PC-3 (cell line): ENCODE measurements around the gene MAGEA4. TPM values are rescaled to one million over a fixed set of nuclear protein-coding genes. Genes with fewer than 3 reads are reported as not detected.

ENCODE experiments used
- ATAC-seq: fragments of 200-7000 bp; cut with Tn5 transposase; 2 replicates; pipeline ENCODE4 v1.9.1; 2020; ENCODE audit warnings: mild to moderate bottlenecking, moderate library complexity
- BruUV-seq: library from RNA; stranded (reverse); fragments of 400-500 nt; replicated peaks from 2 replicates; lab custom pipeline; 2021; lab: Mats Ljungman, UMichigan
- CTCF ChIA-PET: fragments of 300-600 bp; sonication (Branson Sonifier 250); formaldehyde crosslinking; loops from one replicate; lab custom pipeline; 2022; ENCODE audit warnings: antibody characterized with exemption; lab: Charles Lee
- POLR2A ChIA-PET: fragments of 300-600 bp; sonication (Branson Sonifier 250); formaldehyde crosslinking; loops from one replicate; lab custom pipeline; 2022; ENCODE audit warnings: antibody characterized with exemption; ENCODE audit not compliant: unreplicated experiment; lab: Charles Lee
- DNase-seq: peaks from one replicate; pipeline ENCODE4 v3.0.0-alpha.2; 2015
- H2AFZ ChIP-seq: fragments of 300-600 bp; sonication (generic); 2 replicates; pipeline ENCODE4 v1.6.0; 2016; ENCODE audit warnings: antibody characterized with exemption, low read length
- H3F3A ChIP-seq: fragments of 300-600 bp; sonication (generic); one replicate; pipeline ENCODE4 v1.6.0; 2017; ENCODE audit warnings: antibody characterized with exemption, low read length, control low read depth, mild to moderate bottlenecking; ENCODE audit not compliant: unreplicated experiment
- H3K27ac ChIP-seq: fragments of 300-600 bp; sonication (generic); 2 replicates; pipeline ENCODE4 v1.5.1; 2016; ENCODE audit warnings: mild to moderate bottlenecking, low read length
- H3K27me3 ChIP-seq: fragments of 300-600 bp; sonication (generic); 2 replicates; pipeline ENCODE4 v1.6.1; 2016; ENCODE audit warnings: low read length, mixed read lengths
- H3K36me3 ChIP-seq: fragments of 300-600 bp; sonication (generic); 2 replicates; pipeline ENCODE4 v1.6.1; 2016; ENCODE audit warnings: low read depth, mixed run types, low read length, mixed read lengths
- H3K4me1 ChIP-seq: fragments of 300-600 bp; sonication (generic); 2 replicates; pipeline ENCODE4 v1.5.1; 2016; ENCODE audit warnings: low read length; ENCODE audit not compliant: insufficient read depth
- H3K4me2 ChIP-seq: fragments of 300-600 bp; sonication (generic); 2 replicates; pipeline ENCODE4 v1.6.0; 2016; ENCODE audit warnings: low read length
- H3K4me3 ChIP-seq: fragments of 300-600 bp; sonication (generic); 2 replicates; pipeline ENCODE4 v1.5.1; 2016; ENCODE audit warnings: mild to moderate bottlenecking, low read length, mixed read lengths
- H3K79me2 ChIP-seq: fragments of 300-600 bp; sonication (generic); 2 replicates; pipeline ENCODE4 v1.6.1; 2017; ENCODE audit warnings: low read length, mixed read lengths
- H3K9ac ChIP-seq: fragments of 300-600 bp; sonication (generic); 2 replicates; pipeline ENCODE4 v1.6.0; 2016; ENCODE audit warnings: mild to moderate bottlenecking, low read length
- H3K9me2 ChIP-seq: fragments of 300-600 bp; sonication (generic); replicated peaks from 2 replicates; pipeline ENCODE4 v1.6.1; 2016; ENCODE audit warnings: mixed run types, low read length, mixed read lengths
- H3K9me3 ChIP-seq: fragments of 300-600 bp; sonication (generic); 2 replicates; pipeline ENCODE4 v1.6.1; 2016; ENCODE audit warnings: low read length, mixed read lengths
- H4K20me1 ChIP-seq: fragments of 300-600 bp; sonication (generic); 2 replicates; pipeline ENCODE4 v1.6.1; 2016; ENCODE audit warnings: low read length, mixed read lengths
- EZH2 ChIP-seq: fragments of 300-600 bp; sonication (generic); IDR thresholded peaks from one replicate; pipeline ENCODE4 v1.6.1; 2017; ENCODE audit warnings: antibody characterized with exemption, mild to moderate bottlenecking, low read length; ENCODE audit not compliant: unreplicated experiment
- EZH2phosphoT487 ChIP-seq: fragments of 300-600 bp; sonication (generic); IDR thresholded peaks from 2 replicates; pipeline ENCODE4 v1.6.1; 2018; ENCODE audit warnings: mild to moderate bottlenecking, antibody characterized with exemption, low read length, borderline replicate concordance
- intact Hi-C: fragments of 100-400 bp; cut with micrococcal nuclease; formaldehyde crosslinking; loops from 2 replicates; pipeline ENCODE4 v1.9.0; 2023
- total RNA-seq: library from RNA; depleted of rRNA; stranded (reverse); fragments of >200 nt; gene quantifications from 2 replicates; pipeline ENCODE4 v1.2.3, GENCODE V29; 2014
- TF ChIP-seq, protein P1 (sequence below): fragments of 300-600 bp; sonication (generic); conservative IDR thresholded peaks from 2 replicates; pipeline ENCODE4 v1.5.1; 2017; ENCODE audit warnings: antibody characterized with exemption, low read depth, mild to moderate bottlenecking, low read length

The MAGEA4 gene
- total RNA-seq, 1 experiment from 2014 or later, result not detected

- DNase-seq (no peak), ATAC-seq (no peak)
- Histone ChIP-seq H3K4me3 (no peak overlapping the region), H3K9me3 (no peaks in the 10 kb centered on the region), H4K20me1 (no peaks in the 10 kb centered on the region), H3F3A (no peaks in the 10 kb centered on the region), H3K9ac (no peak overlapping the region), H3K4me2 (no peak overlapping the region), H3K27me3 (no peaks in the 10 kb centered on the region), H3K36me3 (no peaks in the 10 kb centered on the region), H3K9me2 (no peaks in the 10 kb centered on the region), H3K4me1 (no peaks in the 10 kb centered on the region), H2AFZ (no peak overlapping the region), H3K27ac (no peak overlapping the region), H3K79me2 (no peaks in the 10 kb centered on the region)
- BruUV-seq, result no TSS peak
- TF ChIP-seq EZH2 (no peak), EZH2phosphoT487 (no peak)
- TF ChIP-seq, protein P1, sequence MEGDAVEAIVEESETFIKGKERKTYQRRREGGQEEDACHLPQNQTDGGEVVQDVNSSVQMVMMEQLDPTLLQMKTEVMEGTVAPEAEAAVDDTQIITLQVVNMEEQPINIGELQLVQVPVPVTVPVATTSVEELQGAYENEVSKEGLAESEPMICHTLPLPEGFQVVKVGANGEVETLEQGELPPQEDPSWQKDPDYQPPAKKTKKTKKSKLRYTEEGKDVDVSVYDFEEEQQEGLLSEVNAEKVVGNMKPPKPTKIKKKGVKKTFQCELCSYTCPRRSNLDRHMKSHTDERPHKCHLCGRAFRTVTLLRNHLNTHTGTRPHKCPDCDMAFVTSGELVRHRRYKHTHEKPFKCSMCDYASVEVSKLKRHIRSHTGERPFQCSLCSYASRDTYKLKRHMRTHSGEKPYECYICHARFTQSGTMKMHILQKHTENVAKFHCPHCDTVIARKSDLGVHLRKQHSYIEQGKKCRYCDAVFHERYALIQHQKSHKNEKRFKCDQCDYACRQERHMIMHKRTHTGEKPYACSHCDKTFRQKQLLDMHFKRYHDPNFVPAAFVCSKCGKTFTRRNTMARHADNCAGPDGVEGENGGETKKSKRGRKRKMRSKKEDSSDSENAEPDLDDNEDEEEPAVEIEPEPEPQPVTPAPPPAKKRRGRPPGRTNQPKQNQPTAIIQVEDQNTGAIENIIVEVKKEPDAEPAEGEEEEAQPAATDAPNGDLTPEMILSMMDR, result no peak
- POLR2A ChIA-PET, result no interaction called here
- CTCF ChIA-PET, result no interaction called here
- intact Hi-C loops, result no loop called here
Observed at GRCh38 chrX:151896734-151897474, 15.8 kb upstream of the MAGEA4 start.

- DNase-seq (no peak), ATAC-seq (no peak)
- Histone ChIP-seq H3K4me3 (no peak overlapping the region), H3K27me3 (no peaks in the 10 kb centered on the region), H3K9me2 (no peaks in the 10 kb centered on the region), H3K9ac (no peak overlapping the region), H4K20me1 (no peaks in the 10 kb centered on the region), H3K27ac (no peak overlapping the region), H3K4me1 (no peaks in the 10 kb centered on the region), H3F3A (no peaks in the 10 kb centered on the region), H3K4me2 (no peak overlapping the region), H3K36me3 (no peaks in the 10 kb centered on the region), H3K9me3 (no peaks in the 10 kb centered on the region), H2AFZ (no peak overlapping the region), H3K79me2 (no peaks in the 10 kb centered on the region)
- TF ChIP-seq EZH2phosphoT487 (no peak), EZH2 (no peak)
- TF ChIP-seq, protein P1, result no peak
- ChIA-PET CTCF (no interaction called here), POLR2A (no interaction called here)
- no TSS peak for BruUV-seq
- intact Hi-C loops, result no loop called here
Observed at GRCh38 chrX:151899622-151900021, 13.1 kb upstream of the MAGEA4 start.

GRCh38 chrX:151901826-151902225 lies 10.9 kb upstream of the MAGEA4 start:
- no peaks in the 10 kb centered on the region for H4K20me1 ChIP-seq
- no peaks in the 10 kb centered on the region for H3K9me2 ChIP-seq
- BruUV-seq, result no TSS peak
- H3K27ac ChIP-seq, result no peak overlapping the region
- ChIA-PET POLR2A (no interaction called here), CTCF (no interaction called here)
- H3K4me3 ChIP-seq, result no peak overlapping the region
- no peaks in the 10 kb centered on the region for H3K4me1 ChIP-seq
- H3F3A ChIP-seq, result no peaks in the 10 kb centered on the region
- TF ChIP-seq EZH2, result no peak
- TF ChIP-seq EZH2phosphoT487, result no peak
- TF ChIP-seq, protein P1, result no peak
- ATAC-seq, result no peak
- no peaks in the 10 kb centered on the region for H3K36me3 ChIP-seq
- H3K27me3 ChIP-seq, result no peaks in the 10 kb centered on the region
- H3K9ac ChIP-seq, result no peak overlapping the region
- DNase-seq, result no peak
- H3K79me2 ChIP-seq, result no peaks in the 10 kb centered on the region
- no peaks in the 10 kb centered on the region for H3K9me3 ChIP-seq
- intact Hi-C loops, result no loop called here
- H3K4me2 ChIP-seq, result no peak overlapping the region
- no peak overlapping the region for H2AFZ ChIP-seq
